Measurements from ENCODE around the gene ARHGAP25.

DNA sequence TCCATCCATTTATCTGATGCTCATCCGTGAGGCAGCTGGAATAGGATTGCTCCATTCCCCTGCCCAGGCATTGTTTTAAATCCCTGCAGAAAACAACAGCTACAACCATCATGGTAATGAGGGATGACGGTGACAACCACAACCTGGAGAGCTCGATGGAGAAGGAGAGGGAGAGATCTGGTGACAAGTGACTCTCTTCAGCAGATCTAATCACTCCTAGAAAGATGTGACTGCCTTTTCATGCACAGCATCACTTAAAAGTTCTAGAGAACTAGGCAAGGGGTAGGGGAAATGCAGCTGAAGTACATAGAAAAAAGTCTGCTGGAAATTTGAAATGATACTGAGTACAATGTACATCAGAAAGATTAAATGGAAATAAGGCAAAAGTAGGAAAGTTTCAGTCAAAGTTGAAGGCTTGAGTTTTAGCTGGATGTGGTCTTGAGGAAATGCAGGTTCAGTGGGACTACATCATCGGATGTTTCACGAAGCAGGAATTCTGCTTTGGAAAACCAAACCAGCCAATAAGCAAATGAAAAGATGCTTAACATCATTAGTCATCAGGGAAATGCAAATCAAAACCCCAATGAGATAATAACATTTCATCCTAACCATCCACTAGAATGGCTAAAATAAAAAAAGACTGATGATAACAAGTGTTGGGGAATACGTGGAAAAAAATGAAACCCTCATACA lies 6.8 kb upstream of the ARHGAP25 start:
- TF ChIP-seq POLR2A (IDR thresholded peaks at IDR 0.05; ENCODE audit: low read length): no peak
- TF ChIP-seq GATA1 (IDR thresholded peaks at IDR 0.05; ENCODE audit: low read depth, low read length): no peak

Data from erythroblast (primary cell).